Gastrocnemius medialis (tissue), 4 donors: ENCODE results near the gene OR2T10.
"Not testable (repeated sequence)": the region's sequence is repeated elsewhere in the genome, so short reads cannot be mapped to it uniquely, and the experiment has no call there.

ENCODE experiments used
- POLR2A ChIP-seq, 2 donors: fragments of 450-650 bp; IDR thresholded peaks; one replicate each; pipeline ENCODE4 v1.6.1; 2017; ENCODE audit warnings: antibody characterized with exemption in 2 of 2, mild to moderate bottlenecking in 2 of 2, moderate library complexity in 2 of 2
- TF ChIP-seq, protein P1 (sequence below), 5 experiments: fragments of 450-650 bp in 3 of 5; fragments of 200-600 bp in 2 of 5; sonication (generic) in 2 of 5; IDR thresholded peaks in 4 of 5; conservative IDR thresholded peaks in 1 of 5; 1 replicate in 4 of 5; 2 replicates in 1 of 5; pipeline ENCODE4 v1.5.1; 2016 to 2019; ENCODE audit warnings: antibody characterized with exemption in 5 of 5, mild to moderate bottlenecking in 3 of 5, moderate library complexity in 3 of 5

- TF ChIP-seq, protein P1, sequence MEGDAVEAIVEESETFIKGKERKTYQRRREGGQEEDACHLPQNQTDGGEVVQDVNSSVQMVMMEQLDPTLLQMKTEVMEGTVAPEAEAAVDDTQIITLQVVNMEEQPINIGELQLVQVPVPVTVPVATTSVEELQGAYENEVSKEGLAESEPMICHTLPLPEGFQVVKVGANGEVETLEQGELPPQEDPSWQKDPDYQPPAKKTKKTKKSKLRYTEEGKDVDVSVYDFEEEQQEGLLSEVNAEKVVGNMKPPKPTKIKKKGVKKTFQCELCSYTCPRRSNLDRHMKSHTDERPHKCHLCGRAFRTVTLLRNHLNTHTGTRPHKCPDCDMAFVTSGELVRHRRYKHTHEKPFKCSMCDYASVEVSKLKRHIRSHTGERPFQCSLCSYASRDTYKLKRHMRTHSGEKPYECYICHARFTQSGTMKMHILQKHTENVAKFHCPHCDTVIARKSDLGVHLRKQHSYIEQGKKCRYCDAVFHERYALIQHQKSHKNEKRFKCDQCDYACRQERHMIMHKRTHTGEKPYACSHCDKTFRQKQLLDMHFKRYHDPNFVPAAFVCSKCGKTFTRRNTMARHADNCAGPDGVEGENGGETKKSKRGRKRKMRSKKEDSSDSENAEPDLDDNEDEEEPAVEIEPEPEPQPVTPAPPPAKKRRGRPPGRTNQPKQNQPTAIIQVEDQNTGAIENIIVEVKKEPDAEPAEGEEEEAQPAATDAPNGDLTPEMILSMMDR (IDR thresholded peaks at IDR 0.05 in 4 of 5, conservative IDR thresholded peaks at IDR 0.05 in 1 of 5) = not testable (repeated sequence)
- TF ChIP-seq POLR2A (IDR thresholded peaks at IDR 0.05) = not testable (repeated sequence)
Observed at GRCh38 chr1:248565530-248566373, 31.7 kb downstream of the OR2T10 start.
